Tracheal epithelial cell (primary cell): ENCODE results near the gene LCA5L. TPM values are rescaled to one million over a fixed set of nuclear protein-coding genes. Genes with fewer than 3 reads are reported as not detected.

ENCODE experiments used
- total RNA-seq: library from RNA; depleted of rRNA; stranded (reverse); fragments of >200 nt; gene quantifications from 2 replicates; pipeline ENCODE4 v1.2.1, GENCODE V29; 2014

LCA5L gene
- 0.24 and 0.43 TPM in 2 replicates for total RNA-seq

GRCh38 chr21:39445321-39446269 is at the start of gene LCA5L:
Gene LCA5L (minus strand): TSS chr21:39445778. CDS start chr21:39428493, 17,285 bp downstream.

GRCh38 chr21:39451332-39452206 is 6.0 kb upstream of the LCA5L start, which contains the start of gene SH3BGR:
Gene SH3BGR (plus strand): TSS chr21:39451970. CDS start chr21:39452097, 127 bp downstream.

Other genes with a start within 250 kb of the LCA5L start
- gene BRWD1, start 132.1 kb downstream of the LCA5L start, total RNA-seq: 52.2 and 57.4 TPM in 2 replicates
- 233 and 254 TPM in 2 replicates for gene HMGN1, start 96.7 kb downstream of the LCA5L start, total RNA-seq
- gene SH3BGR, start 6.2 kb upstream of the LCA5L start, total RNA-seq: 1.2 and 8.7 TPM in 2 replicates
- 0.72 TPM in 1 of 2 replicates, not detected in the other for gene B3GALT5, start 167.2 kb upstream of the LCA5L start, total RNA-seq